SH-SY5Y (cell line): ENCODE data around the gene TSC22D1.

Experiments
- GATA2 ChIP-seq: IDR thresholded peaks from 2 replicates; pipeline ENCODE4 v1.6.1; 2011; ENCODE audit warnings: mild to moderate bottlenecking, low read depth, low read length
- GATA3 ChIP-seq: IDR thresholded peaks from 2 replicates; pipeline ENCODE4 v1.6.1; 2011; ENCODE audit warnings: low read depth, mild to moderate bottlenecking, low read length, moderate library complexity

GRCh38 chr13:44489751-44490150 lies 86.4 kb downstream of the TSC22D1 start:
- no peak for TF ChIP-seq GATA3
- TF ChIP-seq GATA2, result no peak
